NB4 (cell line): ENCODE data around the gene SLC30A2.

Source experiments
- DNase-seq: peaks from one replicate; pipeline ENCODE4 v3.0.0; 2010; ENCODE audit warnings: low read depth
- H3K4me3 ChIP-seq: one replicate; pipeline ENCODE4 v1.5.1; 2011; ENCODE audit warnings: mild to moderate bottlenecking, low read depth, low read length, moderate library complexity
- MYC ChIP-seq: IDR thresholded peaks from 2 replicates; pipeline ENCODE4 v1.6.1; 2011; ENCODE audit warnings: low read depth, low read length
- POLR2A ChIP-seq: IDR thresholded peaks from 2 replicates; pipeline ENCODE4 v1.6.1; 2011; ENCODE audit warnings: mild to moderate bottlenecking; ENCODE audit not compliant: insufficient read length; ENCODE audit errors: extremely low read depth
- TF ChIP-seq, protein P1 (sequence below): IDR thresholded peaks from one replicate; pipeline ENCODE4 v1.5.1; 2012; ENCODE audit warnings: low read depth, low read length
- TF ChIP-seq, protein P2 (sequence below): IDR thresholded peaks from 2 replicates; pipeline ENCODE4 v1.6.1; 2011; ENCODE audit warnings: low read depth, low read length

The SLC30A2 gene

DNA sequence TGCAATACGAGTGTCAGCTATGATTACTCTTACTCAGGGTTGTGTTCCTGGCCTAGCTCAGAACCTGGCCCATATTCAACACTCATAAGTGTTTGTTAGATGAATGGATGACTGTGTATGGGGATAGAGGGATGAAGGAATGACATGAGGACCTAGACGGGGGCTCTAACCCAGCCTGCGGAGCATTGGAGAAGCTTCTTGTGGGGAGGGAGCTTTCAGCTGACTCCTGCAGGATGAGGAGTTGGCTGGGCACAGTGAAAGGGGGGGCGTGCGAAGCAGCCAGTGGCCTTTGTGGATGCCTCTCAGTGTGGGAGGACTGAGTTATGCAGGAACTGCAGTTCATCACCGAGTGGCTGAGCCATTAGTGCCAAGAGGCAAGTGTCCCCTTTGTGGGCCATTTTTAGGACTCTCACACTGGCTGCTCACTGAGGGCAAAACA lies 25.6 kb downstream of the SLC30A2 start:
- H3K4me3 ChIP-seq, result no peak overlapping the region
- no peak for DNase-seq
- TF ChIP-seq, protein P1, sequence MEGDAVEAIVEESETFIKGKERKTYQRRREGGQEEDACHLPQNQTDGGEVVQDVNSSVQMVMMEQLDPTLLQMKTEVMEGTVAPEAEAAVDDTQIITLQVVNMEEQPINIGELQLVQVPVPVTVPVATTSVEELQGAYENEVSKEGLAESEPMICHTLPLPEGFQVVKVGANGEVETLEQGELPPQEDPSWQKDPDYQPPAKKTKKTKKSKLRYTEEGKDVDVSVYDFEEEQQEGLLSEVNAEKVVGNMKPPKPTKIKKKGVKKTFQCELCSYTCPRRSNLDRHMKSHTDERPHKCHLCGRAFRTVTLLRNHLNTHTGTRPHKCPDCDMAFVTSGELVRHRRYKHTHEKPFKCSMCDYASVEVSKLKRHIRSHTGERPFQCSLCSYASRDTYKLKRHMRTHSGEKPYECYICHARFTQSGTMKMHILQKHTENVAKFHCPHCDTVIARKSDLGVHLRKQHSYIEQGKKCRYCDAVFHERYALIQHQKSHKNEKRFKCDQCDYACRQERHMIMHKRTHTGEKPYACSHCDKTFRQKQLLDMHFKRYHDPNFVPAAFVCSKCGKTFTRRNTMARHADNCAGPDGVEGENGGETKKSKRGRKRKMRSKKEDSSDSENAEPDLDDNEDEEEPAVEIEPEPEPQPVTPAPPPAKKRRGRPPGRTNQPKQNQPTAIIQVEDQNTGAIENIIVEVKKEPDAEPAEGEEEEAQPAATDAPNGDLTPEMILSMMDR, result no peak

GRCh38 chr1:26019641-26020315 lies 26.1 kb downstream of the SLC30A2 start:
- no peak overlapping the region for H3K4me3 ChIP-seq
- DNase-seq, result peak; percentile 65
- no peak for TF ChIP-seq MYC
- TF ChIP-seq, protein P2, sequence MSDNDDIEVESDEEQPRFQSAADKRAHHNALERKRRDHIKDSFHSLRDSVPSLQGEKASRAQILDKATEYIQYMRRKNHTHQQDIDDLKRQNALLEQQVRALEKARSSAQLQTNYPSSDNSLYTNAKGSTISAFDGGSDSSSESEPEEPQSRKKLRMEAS, result no peak
- no peak for TF ChIP-seq POLR2A
- TF ChIP-seq, protein P1, result no peak

DNA sequence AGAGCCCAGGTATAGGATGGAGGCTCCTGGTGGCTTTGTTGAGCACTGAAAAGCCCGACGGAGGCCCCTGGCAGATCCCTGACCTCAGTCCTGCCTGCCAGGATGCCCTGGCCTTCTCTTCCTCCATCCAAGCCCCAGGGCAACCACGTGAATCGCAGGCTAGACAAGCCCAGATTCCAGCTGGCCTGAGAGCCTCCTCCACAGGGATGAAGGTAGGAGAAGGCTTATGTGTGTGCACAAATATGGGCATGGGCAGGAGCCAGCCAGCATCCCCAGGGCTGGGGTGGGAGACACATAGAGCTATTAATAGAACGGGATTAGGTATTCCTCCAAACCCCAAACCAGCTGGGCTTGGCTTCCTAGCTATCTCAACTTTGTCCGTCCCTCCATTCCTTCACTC lies 28.3 kb downstream of the SLC30A2 start:
- no peak overlapping the region for H3K4me3 ChIP-seq
- DNase-seq, result no peak
- TF ChIP-seq, protein P1, result no peak
- no peak for TF ChIP-seq POLR2A
- TF ChIP-seq, protein P2, result no peak
- no peak for TF ChIP-seq MYC

DNA sequence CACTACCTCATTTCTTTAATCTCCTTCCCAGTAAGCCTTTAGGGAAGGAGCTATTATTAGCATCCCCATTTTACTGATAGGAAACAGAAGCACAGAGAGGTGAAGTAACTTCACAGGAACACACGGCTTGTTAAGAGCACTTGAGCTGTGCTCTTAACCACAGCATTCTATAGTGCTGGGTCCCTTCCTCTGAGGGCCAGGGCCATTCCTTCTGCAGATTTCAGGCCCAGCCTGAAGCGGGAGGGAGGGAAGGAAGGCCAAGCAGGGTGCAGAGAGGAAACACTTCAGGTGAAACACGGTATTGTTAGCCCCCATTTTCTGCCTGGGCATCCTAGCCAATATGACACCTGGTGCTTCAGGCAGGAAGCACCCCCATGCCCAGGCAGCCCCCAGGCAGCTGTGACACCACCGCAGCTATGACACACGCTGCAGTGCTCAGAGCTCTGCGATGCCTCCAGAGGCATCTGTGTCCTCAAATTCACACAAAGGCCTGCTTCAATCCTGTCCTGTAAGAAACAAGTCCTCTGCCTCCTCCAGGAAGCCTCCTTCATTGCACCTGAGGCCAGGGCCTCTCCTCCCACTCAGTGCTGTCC lies 28.9 kb downstream of the SLC30A2 start:
- TF ChIP-seq MYC (no peak), POLR2A (no peak)
- TF ChIP-seq, protein P2, result no peak
- TF ChIP-seq, protein P1, result no peak
- peak; percentile 37 for DNase-seq
- H3K4me3 ChIP-seq, result no peak overlapping the region

DNA sequence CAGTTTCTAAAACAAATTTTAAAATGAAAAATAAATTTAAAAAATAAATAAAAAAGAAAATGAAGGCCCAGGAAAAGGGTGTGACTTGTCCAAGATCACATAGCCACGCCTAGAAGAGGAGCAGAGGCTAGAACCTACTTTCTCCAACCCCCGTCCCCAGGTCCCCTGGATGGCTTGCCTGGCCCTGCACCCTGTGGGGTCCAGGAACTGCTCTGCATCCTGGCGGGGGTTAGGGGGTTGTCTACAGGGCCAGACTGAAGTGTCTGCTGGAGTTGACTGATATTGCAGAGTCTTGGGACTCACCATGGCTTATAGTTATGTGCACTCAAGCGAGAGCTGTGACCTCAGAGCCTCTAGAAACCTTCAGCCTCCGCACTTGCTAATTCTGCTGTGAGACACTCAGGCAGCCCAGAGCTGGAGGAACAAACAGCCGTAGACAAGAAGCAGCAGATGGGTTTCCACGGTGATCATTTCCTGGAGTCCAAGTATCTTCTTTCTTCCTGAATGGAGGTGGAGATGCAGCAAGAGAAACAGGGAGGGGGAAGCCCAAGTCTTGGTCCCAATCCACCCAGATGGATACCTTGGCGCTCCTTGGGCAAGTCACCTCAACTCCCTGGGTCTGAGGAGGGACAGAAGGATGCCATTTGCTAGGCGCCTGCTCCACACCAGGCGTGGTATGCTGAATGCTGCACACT lies 29.5 kb downstream of the SLC30A2 start:
- no peak overlapping the region for H3K4me3 ChIP-seq
- TF ChIP-seq, protein P1, result no peak
- TF ChIP-seq, protein P2, result no peak
- TF ChIP-seq POLR2A, result no peak
- no peak for TF ChIP-seq MYC
- peak; percentile 37 for DNase-seq
